A172 (cell line): ENCODE results near the gene CENPC. TPM values are rescaled to one million over a fixed set of nuclear protein-coding genes. Genes with fewer than 3 reads are reported as not detected.
"Not testable (repeated sequence)": the region's sequence is repeated elsewhere in the genome, so short reads cannot be mapped to it uniquely, and the experiment has no call there.

Source experiments
- DNase-seq: peaks from one replicate; pipeline ENCODE4 v3.0.0-alpha.2; 2015; ENCODE audit warnings: low spot score
- total RNA-seq: library from RNA; depleted of rRNA; stranded (reverse); fragments of >200 nt; shearing (Covaris generic); gene quantifications from 2 replicates; pipeline ENCODE4 v1.2.3, GENCODE V29; 2014

The CENPC gene
- total RNA-seq, 1 experiment from 2014 or later, result 7.2 TPM

GRCh38 chr4:67475155-67475554 is 70.1 kb downstream of the CENPC start:
- no peak for DNase-seq

- no peak for DNase-seq
These were observed 74.4 kb downstream of the CENPC start for GRCh38 chr4:67470871-67471270.

GRCh38 chr4:67468830-67469229 is 76.5 kb downstream of the CENPC start:
- no peak for DNase-seq

GRCh38 chr4:67466751-67467150 is 78.6 kb downstream of the CENPC start:
- no peak for DNase-seq

- no peak for DNase-seq
These were observed 79.6 kb downstream of the CENPC start for GRCh38 chr4:67465763-67466052.

GRCh38 chr4:67465032-67465762 is 80.1 kb downstream of the CENPC start:
- DNase-seq, result no peak

- DNase-seq, result no peak
These were observed 84.7 kb downstream of the CENPC start for GRCh38 chr4:67460574-67460973.

GRCh38 chr4:67459164-67459563 is 86.1 kb downstream of the CENPC start:
- no peak for DNase-seq

GRCh38 chr4:67456577-67457196 is 88.6 kb downstream of the CENPC start:
- no peak for DNase-seq

- not testable (repeated sequence) for DNase-seq
These were observed 92.5 kb downstream of the CENPC start for GRCh38 chr4:67452846-67453205.

- no peak for DNase-seq
These were observed 93.0 kb downstream of the CENPC start for GRCh38 chr4:67452100-67452845.

- peak; percentile 4 for DNase-seq
These were observed 93.8 kb downstream of the CENPC start for GRCh38 chr4:67451464-67451863.

- DNase-seq, result no peak
These were observed 96.7 kb downstream of the CENPC start for GRCh38 chr4:67448621-67449020.

GRCh38 chr4:67447873-67448272 is 97.4 kb downstream of the CENPC start:
- DNase-seq, result no peak

GRCh38 chr4:67446811-67447210 is 98.5 kb downstream of the CENPC start:
- DNase-seq, result no peak

- not testable (repeated sequence) for DNase-seq
These were observed 99.4 kb downstream of the CENPC start for GRCh38 chr4:67445881-67446280.

- no peak for DNase-seq
These were observed 106.3 kb downstream of the CENPC start for GRCh38 chr4:67438975-67439374.

GRCh38 chr4:67437974-67438713 is 107.2 kb downstream of the CENPC start:
- DNase-seq, result no peak

GRCh38 chr4:67436742-67437141 is 108.6 kb downstream of the CENPC start:
- DNase-seq, result no peak

GRCh38 chr4:67430989-67431388 is 114.3 kb downstream of the CENPC start:
- no peak for DNase-seq

- DNase-seq, result no peak
These were observed 116.5 kb downstream of the CENPC start for GRCh38 chr4:67428819-67429218.
